Gastrocnemius medialis (tissue), 4 donors: ENCODE data around the gene FBXW7.

Source experiments
- POLR2A ChIP-seq, 2 donors: fragments of 450-650 bp; IDR thresholded peaks; one replicate each; pipeline ENCODE4 v1.6.1; 2017; ENCODE audit warnings: antibody characterized with exemption in 2 of 2, mild to moderate bottlenecking in 2 of 2, moderate library complexity in 2 of 2
- TF ChIP-seq, protein P1 (sequence below), 5 experiments: fragments of 450-650 bp in 3 of 5; fragments of 200-600 bp in 2 of 5; sonication (generic) in 2 of 5; IDR thresholded peaks in 4 of 5; conservative IDR thresholded peaks in 1 of 5; 1 replicate in 4 of 5; 2 replicates in 1 of 5; pipeline ENCODE4 v1.5.1; 2016 to 2019; ENCODE audit warnings: antibody characterized with exemption in 5 of 5, mild to moderate bottlenecking in 3 of 5, moderate library complexity in 3 of 5

DNA sequence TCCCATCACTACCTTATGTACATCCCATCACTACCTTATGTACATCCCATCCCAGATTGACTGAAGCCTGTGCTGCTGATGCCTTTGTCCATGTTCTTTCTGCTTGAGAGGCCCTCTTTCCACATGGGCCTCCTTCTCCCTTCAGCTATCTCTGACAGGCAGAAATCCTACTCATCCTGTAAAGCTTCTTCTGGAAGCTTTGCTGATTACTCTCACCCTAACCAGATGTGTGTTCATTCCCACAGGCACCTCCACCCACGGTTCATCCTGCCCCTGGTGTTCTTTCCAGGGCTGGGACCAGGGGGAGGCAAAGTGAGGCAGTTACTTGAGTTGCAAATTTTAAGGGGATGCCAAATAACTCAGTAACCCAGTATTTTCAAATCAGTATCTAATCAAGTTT, 22.5 kb upstream of the FBXW7 start:
- TF ChIP-seq, protein P1, sequence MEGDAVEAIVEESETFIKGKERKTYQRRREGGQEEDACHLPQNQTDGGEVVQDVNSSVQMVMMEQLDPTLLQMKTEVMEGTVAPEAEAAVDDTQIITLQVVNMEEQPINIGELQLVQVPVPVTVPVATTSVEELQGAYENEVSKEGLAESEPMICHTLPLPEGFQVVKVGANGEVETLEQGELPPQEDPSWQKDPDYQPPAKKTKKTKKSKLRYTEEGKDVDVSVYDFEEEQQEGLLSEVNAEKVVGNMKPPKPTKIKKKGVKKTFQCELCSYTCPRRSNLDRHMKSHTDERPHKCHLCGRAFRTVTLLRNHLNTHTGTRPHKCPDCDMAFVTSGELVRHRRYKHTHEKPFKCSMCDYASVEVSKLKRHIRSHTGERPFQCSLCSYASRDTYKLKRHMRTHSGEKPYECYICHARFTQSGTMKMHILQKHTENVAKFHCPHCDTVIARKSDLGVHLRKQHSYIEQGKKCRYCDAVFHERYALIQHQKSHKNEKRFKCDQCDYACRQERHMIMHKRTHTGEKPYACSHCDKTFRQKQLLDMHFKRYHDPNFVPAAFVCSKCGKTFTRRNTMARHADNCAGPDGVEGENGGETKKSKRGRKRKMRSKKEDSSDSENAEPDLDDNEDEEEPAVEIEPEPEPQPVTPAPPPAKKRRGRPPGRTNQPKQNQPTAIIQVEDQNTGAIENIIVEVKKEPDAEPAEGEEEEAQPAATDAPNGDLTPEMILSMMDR (IDR thresholded peaks at IDR 0.05 in 4 of 5, conservative IDR thresholded peaks at IDR 0.05 in 1 of 5), result no peak
- TF ChIP-seq POLR2A (IDR thresholded peaks at IDR 0.05), result no peak
